ENCODE results near the gene HAL. TPM values are rescaled to one million over a fixed set of nuclear protein-coding genes. Genes with fewer than 3 reads are reported as not detected.

Gene HAL
- total and polyA plus RNA-seq, 2 of the 8 experiments (the other 6 are each of a cell fraction or from before 2014, with no cell fraction given) = 0.12 to 0.17 TPM

DNA sequence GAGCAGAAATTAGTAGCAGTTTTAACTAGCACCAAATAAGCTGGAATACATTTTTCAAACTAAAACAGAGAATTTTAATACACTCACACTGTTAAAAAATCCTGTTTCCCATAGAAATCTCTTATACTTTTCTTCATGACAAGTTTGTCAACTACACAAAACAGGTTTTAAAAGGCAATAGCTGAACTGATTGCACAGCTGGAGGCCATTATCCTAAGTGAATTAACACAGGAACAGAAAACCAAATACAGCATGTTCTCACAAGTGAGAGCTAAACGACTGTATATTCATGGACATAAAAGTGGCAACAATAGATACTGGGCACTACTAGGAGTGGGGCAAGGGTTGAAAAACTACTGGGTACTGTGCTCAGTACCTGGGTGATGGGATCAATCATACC is 11.6 kb upstream of the HAL start:
- no peaks in the 10 kb centered on the region for H3K4me1 ChIP-seq (replicated peaks in 1 of 4; ENCODE audit: control insufficient read depth in 3 of 4, insufficient read depth in 4 of 4, low read length in 3 of 4)
- no peak overlapping the region for H3K4me3 ChIP-seq (ENCODE audit: extremely low read depth in 1 of 4, insufficient read depth in 2 of 4, low read depth in 3 of 4, low read length in 4 of 4)
- H3K18ac ChIP-seq (ENCODE audit: extremely low read depth, low read length) = no peak overlapping the region
- no peak overlapping the region for H2AFZ ChIP-seq (ENCODE audit: low read length)
- CTCF ChIA-PET (ENCODE audit: partially characterized antibody) = interaction anchor here (0.6 to 2.5 kb wide), 4 partner anchors 9 to 51 kb away, joined by 3 to 17 read pairs (median 4); no protein-coding TSS in a partner anchor
- no peaks in the 10 kb centered on the region for H3K23me2 ChIP-seq (ENCODE audit: low read depth, low read length)
- no peaks in the 10 kb centered on the region for H3K79me1 ChIP-seq (ENCODE audit: low read depth, low read length)
- no peak overlapping the region for H3K27ac ChIP-seq (ENCODE audit: low read depth, low read length)
- no peak overlapping the region for H3K4me2 ChIP-seq (ENCODE audit: insufficient read depth in 1 of 2, low read depth in 2 of 2, low read length in 2 of 2)
- H3K9me3 ChIP-seq (ENCODE audit: insufficient read depth in 2 of 2, low read depth in 1 of 2, low read length in 1 of 2) = no peaks in the 10 kb centered on the region
- POLR2A ChIA-PET (ENCODE audit: partially characterized antibody) = interaction anchor here (0.6 kb wide), 1 partner anchor 16 kb away, joined by 4 read pairs; no protein-coding TSS in a partner anchor
- 87% methylated on average over 1 of the region's 1 CpG; no CpG with 5 or more reads in 1 of the 2 experiments for WGBS, 2 experiments (ENCODE audit: extremely low coverage in 1 of 2, insufficient coverage in 1 of 2, insufficient read length in 1 of 2, insufficient replicate concordance in 2 of 2, low coverage in 1 of 2, low lambda C conversion rate in 2 of 2, missing lambda C conversion rate in 1 of 2)
- no peak overlapping the region for H2BK20ac ChIP-seq (ENCODE audit: low read length)
- no peak overlapping the region for H4K5ac ChIP-seq (ENCODE audit: insufficient read length, low read depth, low read length)
- H4K91ac ChIP-seq (replicated peaks; ENCODE audit: insufficient read length, low read length) = no peak overlapping the region
- H4K8ac ChIP-seq (ENCODE audit: extremely low read depth, insufficient read depth, low read length) = no peak overlapping the region
- TF ChIP-seq EP300 (IDR thresholded peaks at IDR 0.05; ENCODE audit: borderline replicate concordance in 1 of 2, low read depth in 2 of 2, low read length in 2 of 2) = no peak
- no peak for TF ChIP-seq SIRT6 (IDR thresholded peaks at IDR 0.05; ENCODE audit: low read length)
- TF ChIP-seq CHD1 (IDR thresholded peaks at IDR 0.05; ENCODE audit: low read depth, low read length) = no peak
- no peak for TF ChIP-seq CREB1 (IDR thresholded peaks at IDR 0.05)
- TF ChIP-seq YY1 (IDR thresholded peaks at IDR 0.05; ENCODE audit: low read depth, low read length) = no peak
- TF ChIP-seq KDM1A (IDR thresholded peaks at IDR 0.05; ENCODE audit: borderline replicate concordance, low read length) = no peak
- no peak for TF ChIP-seq GABPA (IDR thresholded peaks at IDR 0.05; ENCODE audit: borderline replicate concordance, insufficient read depth, low read length)
- no peak for TF ChIP-seq RAD21 (IDR thresholded peaks at IDR 0.05 in 1 of 2, conservative IDR thresholded peaks at IDR 0.05 in 1 of 2; ENCODE audit: low read depth in 2 of 2, low read length in 2 of 2)
- TF ChIP-seq HDAC6 (IDR thresholded peaks at IDR 0.05; ENCODE audit: low read depth, low read length) = no peak
- no peak for TF ChIP-seq FOSL1 (IDR thresholded peaks at IDR 0.05; ENCODE audit: insufficient read depth, low read depth, low read length)
- no peak for TF ChIP-seq CEBPB (IDR thresholded peaks at IDR 0.05; ENCODE audit: low read depth, low read length)
- no peak for TF ChIP-seq POLR2A (IDR thresholded peaks at IDR 0.05; ENCODE audit: control extremely low read depth in 1 of 2, low read depth in 2 of 2, low read length in 2 of 2)
- TF ChIP-seq BRCA1 (IDR thresholded peaks at IDR 0.05; ENCODE audit: low read depth, low read length) = no peak
- no peak for TF ChIP-seq SAP30 (IDR thresholded peaks at IDR 0.05; ENCODE audit: insufficient read depth, insufficient replicate concordance, low read length)
- no peak for TF ChIP-seq NRF1 (IDR thresholded peaks at IDR 0.05; ENCODE audit: low read depth, low read length)
- H4K20me1 ChIP-seq (replicated peaks in 1 of 2; ENCODE audit: control insufficient read depth in 1 of 2, insufficient read depth in 2 of 2, low read length in 2 of 2) = no peaks in the 10 kb centered on the region
- H3K14ac ChIP-seq (ENCODE audit: insufficient read length) = no peak overlapping the region
- no peak overlapping the region for H2AK5ac ChIP-seq (ENCODE audit: low read depth, low read length)
- H3K23ac ChIP-seq (ENCODE audit: insufficient read length) = no peak overlapping the region
- no peak overlapping the region for H2BK12ac ChIP-seq (ENCODE audit: low read depth, low read length)
- H2BK15ac ChIP-seq (ENCODE audit: low read length) = no peak overlapping the region
- no peaks in the 10 kb centered on the region for H3K79me2 ChIP-seq (ENCODE audit: control insufficient read depth in 1 of 2, insufficient read depth in 2 of 2, low read length in 2 of 2)
- no peak overlapping the region for H3K56ac ChIP-seq (replicated peaks; ENCODE audit: insufficient read length, low read depth, low read length)
- no peak overlapping the region for H3K9ac ChIP-seq (replicated peaks in 1 of 4; ENCODE audit: extremely low read depth in 1 of 4, low read depth in 3 of 4, low read length in 3 of 4)
- FAIRE-seq (no peak), DNase-seq (ENCODE audit: low read depth in 1 of 2, low spot score in 2 of 2) (no peak)
- H3K36me3 ChIP-seq (ENCODE audit: control insufficient read depth in 2 of 4, insufficient read depth in 4 of 4, low read length in 3 of 4) = peaks cover 7 to 89% (median 53%) of the 10 kb centered on the region in 4 experiments; a peak in 7 of 8 replicates
- no peak overlapping the region for H3K4ac ChIP-seq (replicated peaks; ENCODE audit: insufficient read length, low read depth, low read length)
- H2BK120ac ChIP-seq (replicated peaks; ENCODE audit: low read depth, low read length) = no peak overlapping the region
- no peaks in the 10 kb centered on the region for H3K27me3 ChIP-seq (replicated peaks in 1 of 4; ENCODE audit: control insufficient read depth in 3 of 4, extremely low read depth in 1 of 4, insufficient read depth in 3 of 4, low read length in 3 of 4)
- no peak overlapping the region for H2BK5ac ChIP-seq (ENCODE audit: low read depth, low read length)
